Large intestine (tissue), 3 donors: ENCODE data around the gene METTL25B. TPM values are rescaled to one million over a fixed set of nuclear protein-coding genes. Genes with fewer than 3 reads are reported as not detected.

ENCODE experiments used
- DNase-seq, 2 donors: peaks; one replicate each; pipeline versions ENCODE4 v3.0.0 to v3.0.0-alpha.2; 2013
- H3K27ac ChIP-seq: one replicate; pipeline ENCODE4 v1.5.1; 2013; ENCODE audit warnings: low read length
- H3K27me3 ChIP-seq: 2 replicates; pipeline ENCODE4 v1.6.1; 2013; ENCODE audit warnings: low read length; ENCODE audit not compliant: control insufficient read depth, insufficient read depth
- H3K36me3 ChIP-seq: 2 replicates; pipeline ENCODE4 v1.6.1; 2013; ENCODE audit warnings: low read length; ENCODE audit not compliant: control insufficient read depth, insufficient read depth
- H3K4me1 ChIP-seq: one replicate; pipeline ENCODE4 v1.6.1; 2013; ENCODE audit warnings: low read length; ENCODE audit not compliant: control insufficient read depth, insufficient read depth
- H3K4me3 ChIP-seq: one replicate; pipeline ENCODE4 v1.5.1; 2013; ENCODE audit warnings: low read length
- H3K9me3 ChIP-seq: one replicate; pipeline ENCODE4 v1.6.1; 2013; ENCODE audit warnings: mild to moderate bottlenecking, low read depth, low read length, moderate library complexity; ENCODE audit not compliant: control insufficient read depth
- WGBS: methylation state at CpG from one replicate; pipeline ENCODE4 v1.1.5; 2013; ENCODE audit warnings: low lambda C conversion rate; ENCODE audit not compliant: insufficient coverage; 5-methylcytosine and 5-hydroxymethylcytosine counted together
- polyA plus RNA-seq: library from polyadenylated mRNA; unstranded; fragments of 120-200 nt; gene quantifications from one replicate; pipeline ENCODE4 v1.2.1, GENCODE V29; 2013

METTL25B gene
- polyA plus RNA-seq, 1 donor: 59.3 TPM

DNA sequence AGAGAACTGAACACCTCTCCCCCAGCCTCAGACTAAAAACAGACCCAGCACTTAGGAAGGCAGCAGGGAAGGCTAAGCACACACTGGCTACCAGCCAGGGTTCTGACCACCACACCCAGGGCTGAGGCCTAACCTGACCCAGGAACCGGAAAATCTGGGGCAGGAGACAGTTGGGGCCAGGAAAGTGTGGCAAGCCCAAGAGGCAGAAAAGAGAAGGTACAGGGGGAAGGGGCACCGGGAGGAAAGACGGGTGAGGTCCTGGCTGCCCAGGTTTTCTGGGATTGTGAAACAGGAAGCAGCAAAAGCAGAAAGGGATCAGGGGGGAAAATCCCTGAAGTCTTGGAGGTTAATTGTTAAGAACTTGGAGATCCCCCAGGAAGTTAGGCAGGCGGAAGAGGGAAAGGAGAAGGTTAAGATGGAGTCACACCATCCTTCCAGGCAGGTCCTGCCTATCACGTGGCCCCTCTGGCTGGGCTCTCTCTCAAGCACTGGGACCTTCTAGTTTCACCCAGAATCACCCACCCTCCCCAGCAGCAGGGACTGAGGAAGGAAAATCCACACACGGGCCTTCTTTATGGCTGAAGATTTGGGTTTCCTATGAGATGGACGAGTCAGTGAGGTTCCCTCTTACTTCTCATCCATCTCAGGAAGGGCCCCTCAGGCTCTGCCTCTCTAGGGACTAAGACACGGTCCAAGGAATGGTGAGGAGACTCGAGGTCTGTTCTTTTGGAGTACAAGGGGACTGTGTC lies 20.6 kb downstream of the METTL25B start:
- peaks cover 15% of the 10 kb centered on the region for H3K36me3 ChIP-seq
- no peaks in the 10 kb centered on the region for H3K9me3 ChIP-seq
- 10% methylated on average over 2 of the region's 9 CpGs for WGBS
- peak; percentile 42 to 75 for DNase-seq
- no peaks in the 10 kb centered on the region for H3K27me3 ChIP-seq
- peak overlapping the region; percentile 89 for H3K4me3 ChIP-seq
- peaks cover 57% of the 10 kb centered on the region for H3K4me1 ChIP-seq
- peak overlapping the region; percentile 97 for H3K27ac ChIP-seq

GRCh38 chr1:156749419-156750118 lies 21.3 kb downstream of the METTL25B start:
- DNase-seq: peak; percentile 86 to 93
- Histone ChIP-seq H3K27me3 (no peaks in the 10 kb centered on the region), H3K9me3 (no peaks in the 10 kb centered on the region), H3K27ac (peak overlapping the region; percentile 97), H3K4me3 (peak overlapping the region; percentile 89), H3K4me1 (peaks cover 57% of the 10 kb centered on the region), H3K36me3 (peaks cover 9% of the 10 kb centered on the region)
- no CpG with 5 or more reads among the region's 8 CpGs for WGBS

GRCh38 chr1:156750191-156750672 lies 22.0 kb downstream of the METTL25B start:
- H3K9me3 ChIP-seq: no peaks in the 10 kb centered on the region
- peak overlapping the region; percentile 97 for H3K27ac ChIP-seq
- no CpG with 5 or more reads among the region's 5 CpGs for WGBS
- DNase-seq: peak; percentile 61 to 77
- H3K36me3 ChIP-seq: peaks cover 3% of the 10 kb centered on the region
- no peaks in the 10 kb centered on the region for H3K27me3 ChIP-seq
- peaks cover 52% of the 10 kb centered on the region for H3K4me1 ChIP-seq
- peak overlapping the region; percentile 89 for H3K4me3 ChIP-seq

DNA sequence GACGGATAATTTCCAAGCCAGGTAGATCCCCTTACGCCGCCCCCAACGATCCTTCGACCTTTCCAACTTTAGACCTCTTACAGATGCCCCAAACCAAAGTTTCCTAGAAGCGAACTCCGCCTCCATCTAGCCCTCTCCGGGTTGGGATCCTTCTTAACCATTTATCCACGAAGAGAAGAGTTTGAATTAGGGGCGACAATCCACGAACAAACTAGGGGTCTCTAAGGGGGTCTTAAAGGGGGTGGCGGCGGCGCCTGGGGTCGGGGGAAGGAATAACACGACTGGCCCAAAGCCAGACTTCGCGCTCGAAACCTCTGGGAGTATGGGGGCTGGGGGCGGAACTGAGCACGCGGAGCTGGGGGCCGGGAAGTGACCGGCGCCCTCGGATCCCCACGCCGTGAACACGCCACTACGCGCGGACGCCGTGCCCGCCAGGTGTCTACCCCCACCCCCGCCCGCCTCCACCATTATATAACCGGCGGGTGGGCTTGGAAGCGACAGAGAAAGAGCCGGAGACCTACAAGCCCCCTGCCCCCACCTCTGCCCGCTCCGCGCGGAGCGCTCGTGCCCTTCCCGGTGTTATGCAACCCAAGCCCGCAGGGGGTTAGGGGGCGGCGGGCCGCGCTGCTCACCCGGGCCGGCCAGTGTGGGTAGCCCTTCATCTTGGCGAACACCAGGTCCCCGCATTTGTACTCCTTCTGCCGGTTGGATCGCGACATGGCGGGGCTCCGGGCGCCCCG lies 22.6 kb downstream of the METTL25B start:
- Histone ChIP-seq H3K9me3 (no peaks in the 10 kb centered on the region), H3K4me1 (peaks cover 46% of the 10 kb centered on the region), H3K27ac (peak overlapping the region; percentile 97), H3K36me3 (peaks cover 2% of the 10 kb centered on the region), H3K4me3 (peak overlapping the region; percentile 89), H3K27me3 (no peaks in the 10 kb centered on the region)
- 0% methylated on average over 1 of the region's 64 CpGs for WGBS
- peak in 1 of 2 donors; percentile 38 for DNase-seq

DNA sequence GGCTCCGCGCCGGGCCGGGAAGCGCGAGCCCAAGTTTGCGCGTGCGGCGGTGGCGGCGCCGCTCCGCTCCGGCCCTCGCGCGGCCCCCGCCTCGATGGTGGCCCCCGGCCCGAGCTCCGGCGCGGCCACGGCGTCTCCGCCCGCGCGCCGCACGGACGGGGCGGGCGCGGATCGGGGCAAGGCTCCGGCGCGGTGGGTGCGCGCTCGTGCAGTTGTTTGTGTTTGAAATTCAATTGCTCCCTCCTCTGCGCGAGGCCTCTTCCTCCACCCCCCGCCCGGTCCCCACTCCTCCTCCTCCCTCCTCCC lies 23.1 kb downstream of the METTL25B start, which contains the start of gene HDGF:
Gene HDGF (minus strand): TSS at position 225 of the 306 bp plus-strand sequence. CDS start 246 bp downstream, outside the sequence.
- no peak for DNase-seq
- H3K4me1 ChIP-seq: peaks cover 41% of the 10 kb centered on the region
- peak within 1 kb of the TSS; percentile 97 for H3K27ac ChIP-seq
- peaks cover 2% of the 10 kb centered on the region for H3K36me3 ChIP-seq
- H3K4me3 ChIP-seq: peak within 1 kb of the TSS; percentile 89
- WGBS: no CpG with 5 or more reads among the region's 48 CpGs
- H3K9me3 ChIP-seq: no peaks in the 10 kb centered on the region
- no peaks in the 10 kb centered on the region for H3K27me3 ChIP-seq

- peak overlapping the region; percentile 89 for H3K4me3 ChIP-seq
- H3K27ac ChIP-seq: peak overlapping the region; percentile 84
- peaks cover 40% of the 10 kb centered on the region for H3K4me1 ChIP-seq
- DNase-seq: peak; percentile 97 to 98
- H3K36me3 ChIP-seq: peaks cover 2% of the 10 kb centered on the region
- H3K27me3 ChIP-seq: no peaks in the 10 kb centered on the region
- no peaks in the 10 kb centered on the region for H3K9me3 ChIP-seq
- no CpG with 5 or more reads among the region's 68 CpGs for WGBS
Measured at GRCh38 chr1:156751757-156752481, 23.6 kb downstream of the METTL25B start.

DNA sequence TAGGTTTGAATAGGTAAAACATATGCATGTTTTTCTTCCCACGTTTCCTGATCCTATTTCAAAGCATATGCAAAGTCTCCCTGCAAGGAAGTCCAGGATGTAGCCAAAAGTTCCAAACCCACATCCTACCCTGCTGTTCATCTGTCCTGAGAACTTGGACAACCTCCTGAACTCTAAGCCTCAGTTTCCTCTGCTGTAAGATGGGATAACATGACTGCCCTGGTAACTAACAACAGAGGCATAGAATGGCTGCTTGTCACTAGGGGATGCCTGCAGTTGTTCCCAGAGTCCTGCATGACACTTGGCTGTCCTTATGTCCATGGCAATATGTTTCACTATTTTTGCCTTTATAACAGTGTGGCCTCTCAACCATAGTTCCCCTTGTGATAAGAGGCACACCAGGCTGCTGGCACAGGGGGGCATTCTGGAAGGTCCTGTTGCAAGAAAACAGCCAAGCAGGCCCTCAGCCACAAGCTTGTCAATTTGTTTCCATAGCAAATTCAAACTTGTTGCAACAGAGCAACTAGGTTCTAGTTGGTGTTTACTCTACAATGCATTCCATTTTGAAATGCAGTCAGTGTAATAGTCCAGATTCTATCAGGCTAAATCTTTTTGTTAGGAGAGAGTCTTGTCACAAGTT lies 24.7 kb downstream of the METTL25B start:
- DNase-seq: peak in 1 of 2 donors; percentile 34
- Histone ChIP-seq H3K27ac (peak overlapping the region; percentile 84), H3K36me3 (peaks cover 2% of the 10 kb centered on the region), H3K27me3 (no peaks in the 10 kb centered on the region), H3K4me1 (peaks cover 32% of the 10 kb centered on the region), H3K4me3 (peak overlapping the region; percentile 89), H3K9me3 (no peaks in the 10 kb centered on the region)
- whole genome bisulfite sequencing: no CpG with 5 or more reads among the region's 1 CpG

GRCh38 chr1:156754219-156754618 lies 25.9 kb downstream of the METTL25B start:
- H3K36me3 ChIP-seq: peaks cover 2% of the 10 kb centered on the region
- no peaks in the 10 kb centered on the region for H3K9me3 ChIP-seq
- H3K4me1 ChIP-seq: peaks cover 19% of the 10 kb centered on the region
- DNase-seq: no peak
- H3K27ac ChIP-seq: no peak overlapping the region
- H3K4me3 ChIP-seq: no peak overlapping the region
- WGBS: no CpG with 5 or more reads among the region's 8 CpGs
- H3K27me3 ChIP-seq: no peaks in the 10 kb centered on the region

GRCh38 chr1:156755527-156755950 lies 27.3 kb downstream of the METTL25B start:
- H3K4me1 ChIP-seq: peaks cover 9% of the 10 kb centered on the region
- H3K27me3 ChIP-seq: no peaks in the 10 kb centered on the region
- no peak overlapping the region for H3K4me3 ChIP-seq
- DNase-seq: no peak
- H3K27ac ChIP-seq: no peak overlapping the region
- no peaks in the 10 kb centered on the region for H3K9me3 ChIP-seq
- peaks cover 2% of the 10 kb centered on the region for H3K36me3 ChIP-seq
- WGBS: no CpG with 5 or more reads among the region's 5 CpGs
